Psoas muscle (tissue), 8 donors: ENCODE data around the gene WNT16. TPM values are rescaled to one million over a fixed set of nuclear protein-coding genes. Genes with fewer than 3 reads are reported as not detected.

Experiments used
- ATAC-seq, 4 donors: fragments of 200-7000 bp; cut with Tn5 transposase; one replicate each; pipeline ENCODE4 v1.9.1; 2020; ENCODE audit warnings: moderate library complexity in 3 of 4, mild to moderate bottlenecking in 2 of 4
- DNase-seq, 2 donors: peaks; one replicate each; pipeline ENCODE4 v3.0.0-alpha.2; 2020
- H3K27ac ChIP-seq: fragments of 200-600 bp; one replicate; pipeline ENCODE4 v1.8.0; 2022
- H3K27me3 ChIP-seq, 3 donors: fragments of 200-600 bp in 1 of 3; one replicate each; pipeline versions ENCODE4 v1.6.1 to v1.8.0; 2013 to 2022; ENCODE audit warnings: low read length in 2 of 3, mild to moderate bottlenecking in 2 of 3, moderate library complexity in 1 of 3; ENCODE audit not compliant: insufficient read depth in 3 of 3
- H3K36me3 ChIP-seq, 2 donors: fragments of 200-600 bp in 1 of 2; one replicate each; pipeline versions ENCODE4 v1.6.1 to v1.8.0; 2013 to 2022; ENCODE audit warnings: low read depth in 1 of 2, mild to moderate bottlenecking in 1 of 2, moderate library complexity in 1 of 2; ENCODE audit not compliant: insufficient read depth in 1 of 2
- H3K4me1 ChIP-seq: fragments of 200-600 bp; one replicate; pipeline ENCODE4 v1.8.0; 2022
- H3K4me3 ChIP-seq: fragments of 200-600 bp; one replicate; pipeline ENCODE4 v1.8.0; 2022; ENCODE audit warnings: mild to moderate bottlenecking
- H3K9me3 ChIP-seq: fragments of 200-600 bp; one replicate; pipeline ENCODE4 v1.8.0; 2022
- CTCF ChIP-seq: fragments of 200-600 bp; IDR thresholded peaks from one replicate; pipeline ENCODE4 v1.8.0; 2022; ENCODE audit warnings: antibody characterized with exemption
- WGBS, 3 donors: extraction: QIAGEN DNeasy Blood & Tissue Kit; methylation state at CpG; one replicate each; pipeline versions ENCODE4 v1.1.6 to v1.1.7; 2013; 5-methylcytosine and 5-hydroxymethylcytosine counted together
- intact Hi-C, 2 donors: fragments of 100-400 bp; cut with DNase I; formaldehyde crosslinking; loops; one replicate each; pipeline versions ENCODE4 v1.11.0 to v1.14.2; 2022
- polyA plus RNA-seq, 3 donors: library from polyadenylated mRNA; stranded (reverse); fragments of 200-250 nt; gene quantifications; one replicate each; pipeline ENCODE4 v1.2.3, GENCODE V29; 2013
- total RNA-seq, 4 donors: library from RNA; stranded (reverse); fragmentation: NEBNext Ultra II Directional in 2 of 4; extraction: Animal tissue kit (Norgen Biotek cat#: 25700) in 2 of 4; gene quantifications; one replicate each; pipeline versions ENCODE4 v1.2.1 to v1.2.4, GENCODE V29; 2021 to 2023
- donor health status: healthy with polysubstance abuse.
- donor health status: DM: no; HTN: no; CAD: no; lungs with moderate emphysema.
- donor health status: Bipolar disorder and iron deficiency.
- donor health status: healthy.
- donor health status: DM: yes; HTN: yes; CAD: no.
- donor health status: DM: no; HTN: no; CAD: no.
- donor health status: DM: no; HTN: no; CAD: no.
- donor health status: DM: yes; HTN: yes; CAD: no.

Gene WNT16
- total and polyA plus RNA-seq, 7 donors, result 0.22 TPM; not detected in 6

- ATAC-seq (no peak), DNase-seq (no peak)
- no peak overlapping the region for H3K27ac ChIP-seq
- H3K9me3 ChIP-seq, result no peaks in the 10 kb centered on the region
- no peak overlapping the region for H3K4me3 ChIP-seq
- H3K4me1 ChIP-seq, result no peaks in the 10 kb centered on the region
- intact Hi-C loops, result no loop called here
- no peaks in the 10 kb centered on the region for H3K27me3 ChIP-seq
- 96 to 98% (median 97%) methylated on average over 1 of the region's 1 CpG for WGBS, 3 donors
- no peak for TF ChIP-seq CTCF
- H3K36me3 ChIP-seq, result no peaks in the 10 kb centered on the region
Measured at GRCh38 chr7:121304102-121304658, 24.6 kb upstream of the WNT16 start.

- no peaks in the 10 kb centered on the region for H3K4me1 ChIP-seq
- no peaks in the 10 kb centered on the region for H3K9me3 ChIP-seq
- no peak overlapping the region for H3K4me3 ChIP-seq
- H3K27ac ChIP-seq, result no peak overlapping the region
- ATAC-seq, result no peak
- TF ChIP-seq CTCF, result no peak
- H3K27me3 ChIP-seq, result no peaks in the 10 kb centered on the region
- intact Hi-C loops, result no loop called here
- no peaks in the 10 kb centered on the region for H3K36me3 ChIP-seq
- no peak for DNase-seq
- 84 to 89% (median 87%) methylated on average over 3 of the region's 3 CpGs for WGBS, 3 donors
Measured at GRCh38 chr7:121305109-121305508, 23.7 kb upstream of the WNT16 start.

GRCh38 chr7:121306565-121306964 is 22.2 kb upstream of the WNT16 start:
- Histone ChIP-seq H3K27me3 (no peaks in the 10 kb centered on the region), H3K36me3 (no peaks in the 10 kb centered on the region), H3K9me3 (no peaks in the 10 kb centered on the region), H3K27ac (no peak overlapping the region), H3K4me1 (no peaks in the 10 kb centered on the region), H3K4me3 (no peak overlapping the region)
- no peak for TF ChIP-seq CTCF
- intact Hi-C loops, result no loop called here
- 18 to 26% (median 22%) methylated on average over 3 of the region's 3 CpGs for WGBS, 3 donors
- DNase-seq, result no peak
- no peak for ATAC-seq

- H3K36me3 ChIP-seq, result no peaks in the 10 kb centered on the region
- H3K27ac ChIP-seq, result no peak overlapping the region
- no peak for DNase-seq
- TF ChIP-seq CTCF, result no peak
- intact Hi-C loops, result no loop called here
- no peak for ATAC-seq
- H3K27me3 ChIP-seq, result no peaks in the 10 kb centered on the region
- WGBS, 3 donors, result 25 to 43% (median 40%) methylated on average over 4 of the region's 4 CpGs
- H3K4me1 ChIP-seq, result no peaks in the 10 kb centered on the region
- no peaks in the 10 kb centered on the region for H3K9me3 ChIP-seq
- no peak overlapping the region for H3K4me3 ChIP-seq
Measured at GRCh38 chr7:121307021-121307574, 21.7 kb upstream of the WNT16 start.
